Thoracic aorta (tissue), 2 donors: ENCODE measurements around the gene UAP1L1. TPM values are rescaled to one million over a fixed set of nuclear protein-coding genes. Genes with fewer than 3 reads are reported as not detected.

Experiments used
- ATAC-seq: fragments of 150-250 bp; one replicate; pipeline ENCODE4 v1.8.0; 2017; ENCODE audit warnings: low read depth; ENCODE audit not compliant: insufficient number of reproducible peaks, low FRiP score
- DNase-seq: peaks from one replicate; pipeline ENCODE4 v3.0.0-alpha.2; 2020; ENCODE audit warnings: low spot score
- H3K27ac ChIP-seq, 2 donors: fragments of 200-600 bp; sonication (generic); 1 replicate in 1 of 2; 2 replicates in 1 of 2; pipeline ENCODE4 v1.5.1; 2016; ENCODE audit warnings: mild to moderate bottlenecking in 2 of 2, moderate library complexity in 2 of 2
- H3K27me3 ChIP-seq: fragments of 200-600 bp; sonication (generic); replicated peaks from 2 replicates; pipeline ENCODE4 v1.6.0; 2016; ENCODE audit warnings: mild to moderate bottlenecking; ENCODE audit not compliant: insufficient read depth
- H3K36me3 ChIP-seq: fragments of 200-600 bp; sonication (generic); one replicate; pipeline ENCODE4 v1.5.1; 2016
- H3K4me1 ChIP-seq, 2 donors: fragments of 200-600 bp; sonication (generic); 1 replicate in 1 of 2; 2 replicates in 1 of 2; pipeline versions ENCODE4 v1.5.1 to v1.6.0; 2016; ENCODE audit warnings: low read depth in 2 of 2, mild to moderate bottlenecking in 1 of 2; ENCODE audit not compliant: control insufficient read depth in 1 of 2
- H3K4me3 ChIP-seq: fragments of 200-600 bp; sonication (generic); 2 replicates; pipeline ENCODE4 v1.5.1; 2016; ENCODE audit warnings: mild to moderate bottlenecking
- H3K9me3 ChIP-seq: fragments of 200-600 bp; sonication (generic); 2 replicates; pipeline ENCODE4 v1.5.1; 2016
- CTCF ChIP-seq: fragments of 200-600 bp; sonication (generic); IDR thresholded peaks from one replicate; pipeline ENCODE4 v1.5.1; 2019; ENCODE audit warnings: antibody characterized with exemption
- total RNA-seq, 2 donors: library from RNA; depleted of rRNA; stranded (reverse); fragments of >200 nt; gene quantifications; one replicate each; pipeline versions ENCODE4 v1.1.0 to v1.2.3, GENCODE V29; 2016

UAP1L1 gene
- total RNA-seq, 2 donors from 2014 or later: 9.6 to 11.4 TPM

GRCh38 chr9:137126786-137127185, 49.5 kb downstream of the UAP1L1 start:
- Histone ChIP-seq H3K27ac (peak overlapping the region in 1 of 2 donors; percentile 47), H3K36me3 (no peaks in the 10 kb centered on the region), H3K27me3 (no peaks in the 10 kb centered on the region), H3K4me3 (peak overlapping the region; percentile 89), H3K4me1 (peaks cover 18 to 33% of the 10 kb centered on the region in 2 donors), H3K9me3 (peaks cover 6% of the 10 kb centered on the region)
- TF ChIP-seq CTCF: no peak
- DNase-seq (no peak), ATAC-seq (no peak)

- H3K27ac ChIP-seq: peak overlapping the region; percentile 3 to 47
Observed at GRCh38 chr9:137127301-137128157, 50.2 kb downstream of the UAP1L1 start.

GRCh38 chr9:137128158-137128861, 51.0 kb downstream of the UAP1L1 start:
- peaks cover 6% of the 10 kb centered on the region for H3K9me3 ChIP-seq
- H3K27me3 ChIP-seq: no peaks in the 10 kb centered on the region
- H3K4me1 ChIP-seq: peaks cover 18 to 33% of the 10 kb centered on the region in 2 donors
- no peak for TF ChIP-seq CTCF
- no peaks in the 10 kb centered on the region for H3K36me3 ChIP-seq
- peak overlapping the region; percentile 89 for H3K4me3 ChIP-seq
- DNase-seq (no peak), ATAC-seq (no peak)
- peak overlapping the region in 1 of 2 donors; percentile 47 for H3K27ac ChIP-seq

More at GRCh38 chr9:137127301-137128157, 50.2 kb downstream of the UAP1L1 start:
- no peak for DNase-seq
- H3K27me3 ChIP-seq: no peaks in the 10 kb centered on the region
- ATAC-seq: no peak
- H3K4me1 ChIP-seq: peaks cover 18 to 33% of the 10 kb centered on the region in 2 donors
- peaks cover 6% of the 10 kb centered on the region for H3K9me3 ChIP-seq
- H3K4me3 ChIP-seq: peak overlapping the region; percentile 89
- no peak for TF ChIP-seq CTCF
- H3K36me3 ChIP-seq: no peaks in the 10 kb centered on the region

DNA sequence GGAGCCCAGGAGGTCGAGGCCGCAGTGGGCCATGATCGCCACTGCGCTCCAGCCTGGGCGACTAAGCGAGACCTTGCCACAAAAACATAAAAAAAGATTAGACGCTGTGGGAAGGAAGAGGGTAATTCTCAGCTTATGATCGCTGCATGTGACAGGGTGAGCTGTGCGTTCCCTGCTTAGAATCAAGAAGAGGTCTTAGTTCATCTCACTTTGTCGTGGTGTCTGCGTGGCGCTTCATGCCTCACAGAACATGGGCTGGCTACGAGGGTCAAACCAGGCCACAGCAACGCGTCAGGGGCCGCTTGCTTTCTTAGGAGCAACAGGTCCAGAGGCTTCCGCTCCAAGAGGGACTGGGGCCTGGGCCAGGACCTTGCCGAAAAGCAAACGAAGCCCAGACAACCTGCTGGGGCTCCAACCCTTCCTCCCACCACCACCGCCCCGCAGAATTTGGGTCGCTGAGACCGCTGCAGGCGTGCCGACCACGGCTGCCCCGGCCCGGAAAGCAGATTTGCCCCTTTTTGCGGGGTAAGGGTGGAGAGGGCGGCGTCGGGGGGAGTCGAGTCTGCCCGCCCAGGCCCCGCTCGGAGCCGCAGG, 51.6 kb downstream of the UAP1L1 start:
- peaks cover 6% of the 10 kb centered on the region for H3K9me3 ChIP-seq
- no peak for TF ChIP-seq CTCF
- H3K27ac ChIP-seq: peak overlapping the region; percentile 6 to 25
- ATAC-seq (no peak), DNase-seq (no peak)
- no peaks in the 10 kb centered on the region for H3K27me3 ChIP-seq
- H3K4me3 ChIP-seq: peak overlapping the region; percentile 89
- peaks cover 18 to 33% of the 10 kb centered on the region in 2 donors for H3K4me1 ChIP-seq
- no peaks in the 10 kb centered on the region for H3K36me3 ChIP-seq
